ENCODE measurements around the gene TOR1B.

GRCh38 chr9:129811967-129812363 lies 9.0 kb downstream of the TOR1B start:
- TF ChIP-seq POLR2AphosphoS5 (IDR thresholded peaks at IDR 0.05; ENCODE audit: low read depth, low read length) (no peak; the same call in 1 of the 2 replicates), SIN3A (IDR thresholded peaks at IDR 0.05; ENCODE audit: borderline replicate concordance, insufficient read depth, low read length) (no peak), TAF1 (IDR thresholded peaks at IDR 0.05; ENCODE audit: borderline replicate concordance, insufficient read depth, low read length) (no peak)
